Esophagus (tissue), 2 donors: ENCODE data around the gene ZNF892. TPM values are rescaled to one million over a fixed set of nuclear protein-coding genes. Genes with fewer than 3 reads are reported as not detected.
A peak's percentile ranks its signal among the peaks of the same experiment; 100 is the strongest.

Source experiments
- H3K27ac ChIP-seq, 2 donors: one replicate each; pipeline ENCODE4 v1.5.1; 2013; ENCODE audit warnings: low read depth in 2 of 2, mild to moderate bottlenecking in 2 of 2, inconsistent platforms in 1 of 2, low read length in 1 of 2, moderate library complexity in 1 of 2
- H3K27me3 ChIP-seq, 2 donors: one replicate each; pipeline ENCODE4 v1.6.1; 2013; ENCODE audit warnings: low read length in 2 of 2, control low read depth in 1 of 2, mild to moderate bottlenecking in 1 of 2; ENCODE audit not compliant: insufficient read depth in 2 of 2, control insufficient read depth in 1 of 2
- H3K36me3 ChIP-seq, 2 donors: one replicate each; pipeline ENCODE4 v1.6.1; 2013; ENCODE audit warnings: low read length in 1 of 2; ENCODE audit not compliant: control insufficient read depth in 2 of 2, insufficient read depth in 2 of 2
- H3K4me1 ChIP-seq, 2 donors: one replicate each; pipeline ENCODE4 v1.6.1; 2013; ENCODE audit warnings: low read length in 1 of 2; ENCODE audit not compliant: control insufficient read depth in 2 of 2, insufficient read depth in 2 of 2
- H3K4me3 ChIP-seq, 2 donors: one replicate each; pipeline ENCODE4 v1.5.1; 2013; ENCODE audit warnings: low read length in 2 of 2, mild to moderate bottlenecking in 2 of 2, low read depth in 1 of 2, moderate library complexity in 1 of 2
- H3K9me3 ChIP-seq, 2 donors: one replicate each; pipeline ENCODE4 v1.6.1; 2013; ENCODE audit warnings: mild to moderate bottlenecking in 2 of 2, low read depth in 1 of 2, low read length in 1 of 2, moderate library complexity in 1 of 2; ENCODE audit not compliant: control insufficient read depth in 2 of 2, insufficient read depth in 1 of 2
- WGBS, 2 donors: extraction: QIAGEN DNeasy Blood & Tissue Kit; methylation state at CpG; one replicate each; pipeline ENCODE4 v1.1.7; 2013; 5-methylcytosine and 5-hydroxymethylcytosine counted together
- polyA plus RNA-seq, 2 donors: library from polyadenylated mRNA; stranded (reverse); fragments of 200-250 nt; gene quantifications; one replicate each; pipeline ENCODE4 v1.2.3, GENCODE V29; 2013
- donor health status: healthy with polysubstance abuse.
- donor health status: Bipolar disorder and iron deficiency.

Gene ZNF892
- under 1 TPM; 0.20 to 0.35 TPM for polyA plus RNA-seq

- Histone ChIP-seq H3K27me3 (no peaks in the 10 kb centered on the region), H3K4me1 (no peaks in the 10 kb centered on the region), H3K4me3 (peak within 1 kb of the TSS; percentile 63 to 73), H3K36me3 (peaks cover 5 to 8% of the 10 kb centered on the region in 2 donors), H3K9me3 (peaks cover 0 to 10% of the 10 kb centered on the region in 2 donors), H3K27ac (peak within 1 kb of the TSS; percentile 87 to 89)
- 1% methylated on average over 74 of the region's 74 CpGs for WGBS, 2 donors
Observed at GRCh38 chr2:95207111-95207961, at the start of gene ZNF892. Gene ZNF892, plus strand, starts transcription at chr2:95207521. Its CDS starts 295 bp downstream, at chr2:95207816.

- H3K27ac ChIP-seq, result peak overlapping the region; percentile 38 to 91
- peaks cover 0 to 14% of the 10 kb centered on the region in 2 donors for H3K36me3 ChIP-seq
Observed at GRCh38 chr2:95158441-95158840, 48.9 kb upstream of the ZNF892 start.

GRCh38 chr2:95158891-95159619 is 48.3 kb upstream of the ZNF892 start:
- Histone ChIP-seq H3K27ac (peak overlapping the region; percentile 38 to 91), H3K36me3 (peaks cover 0 to 14% of the 10 kb centered on the region in 2 donors), H3K4me1 (peaks cover 3 to 9% of the 10 kb centered on the region in 2 donors), H3K9me3 (peaks cover 0 to 8% of the 10 kb centered on the region in 2 donors), H3K27me3 (no peaks in the 10 kb centered on the region), H3K4me3 (peak overlapping the region; percentile 71 to 78)
- 3 to 6% methylated on average over 42 to 58 of the region's 58 CpGs for WGBS, 2 donors

More at GRCh38 chr2:95158441-95158840, 48.9 kb upstream of the ZNF892 start:
- Histone ChIP-seq H3K27me3 (no peaks in the 10 kb centered on the region), H3K9me3 (peaks cover 0 to 9% of the 10 kb centered on the region in 2 donors), H3K4me1 (peaks cover 3 to 9% of the 10 kb centered on the region in 2 donors), H3K4me3 (peak overlapping the region; percentile 71 to 78)
- WGBS, 2 donors, result 56 to 61% methylated on average over 10 of the region's 10 CpGs

GRCh38 chr2:95159690-95160449 is 47.5 kb upstream of the ZNF892 start, which contains the start of gene ZNF514:
Gene ZNF514, minus strand, starts transcription at chr2:95159848. Its CDS starts 6,595 bp downstream, at chr2:95153253.
- Histone ChIP-seq H3K4me1 (peaks cover 3 to 9% of the 10 kb centered on the region in 2 donors), H3K9me3 (peaks cover 0 to 7% of the 10 kb centered on the region in 2 donors), H3K27ac (peak within 1 kb of the TSS; percentile 64 to 91), H3K36me3 (peaks cover 0 to 14% of the 10 kb centered on the region in 2 donors), H3K27me3 (no peaks in the 10 kb centered on the region), H3K4me3 (peak within 1 kb of the TSS; percentile 71 to 78)
- 9 to 16% methylated on average over 34 to 64 of the region's 64 CpGs for WGBS, 2 donors

GRCh38 chr2:95165030-95165370 is 42.3 kb upstream of the ZNF892 start:
- Histone ChIP-seq H3K4me1 (no peaks in the 10 kb centered on the region), H3K27ac (peak overlapping the region; percentile 97 to 99), H3K9me3 (no peaks in the 10 kb centered on the region), H3K27me3 (no peaks in the 10 kb centered on the region), H3K4me3 (peak overlapping the region; percentile 91 to 96), H3K36me3 (no peaks in the 10 kb centered on the region)
- 2% methylated on average over 9 of the region's 9 CpGs for WGBS, 2 donors

GRCh38 chr2:95165371-95166064 is 41.8 kb upstream of the ZNF892 start, which contains the start of gene ZNF2:
Gene ZNF2, plus strand, starts transcription at chr2:95165809. Its CDS starts 10,418 bp downstream, at chr2:95176227.
- WGBS, 2 donors, result 0% methylated on average over 56 of the region's 56 CpGs

GRCh38 chr2:95166065-95166763 is 41.1 kb upstream of the ZNF892 start:
- H3K9me3 ChIP-seq, result no peaks in the 10 kb centered on the region
- H3K27ac ChIP-seq, result peak overlapping the region in 1 of 2 donors; percentile 99
- peak overlapping the region; percentile 91 to 96 for H3K4me3 ChIP-seq
- H3K36me3 ChIP-seq, result no peaks in the 10 kb centered on the region
- WGBS, 2 donors, result 9% methylated on average over 16 of the region's 16 CpGs
- no peaks in the 10 kb centered on the region for H3K4me1 ChIP-seq
- H3K27me3 ChIP-seq, result no peaks in the 10 kb centered on the region

More at GRCh38 chr2:95165371-95166064, 41.8 kb upstream of the ZNF892 start, which contains the start of gene ZNF2:
- Histone ChIP-seq H3K9me3 (no peaks in the 10 kb centered on the region), H3K4me3 (peak within 1 kb of the TSS; percentile 91 to 96), H3K4me1 (no peaks in the 10 kb centered on the region), H3K27ac (peak within 1 kb of the TSS; percentile 97 to 99), H3K27me3 (no peaks in the 10 kb centered on the region), H3K36me3 (no peaks in the 10 kb centered on the region)

- H3K9me3 ChIP-seq, result no peaks in the 10 kb centered on the region
- 81 to 84% methylated on average over 7 of the region's 7 CpGs for WGBS, 2 donors
- no peaks in the 10 kb centered on the region for H3K27me3 ChIP-seq
- H3K4me3 ChIP-seq, result no peak overlapping the region
- no peaks in the 10 kb centered on the region for H3K4me1 ChIP-seq
- no peak overlapping the region for H3K27ac ChIP-seq
- no peaks in the 10 kb centered on the region for H3K36me3 ChIP-seq
Observed at GRCh38 chr2:95171902-95172301, 35.4 kb upstream of the ZNF892 start.
